M059J (cell line): ENCODE data around the gene MUC5AC. TPM values are rescaled to one million over a fixed set of nuclear protein-coding genes. Genes with fewer than 3 reads are reported as not detected.
"Not testable (repeated sequence)": the region's sequence is repeated elsewhere in the genome, so short reads cannot be mapped to it uniquely, and the experiment has no call there.

Source experiments
- DNase-seq: peaks from one replicate; pipeline ENCODE4 v3.0.0-alpha.2; 2012; ENCODE audit warnings: low read depth
- total RNA-seq: library from RNA; depleted of rRNA; stranded (reverse); fragments of >200 nt; shearing (Covaris generic); gene quantifications from 2 replicates; pipeline ENCODE4 v1.2.3, GENCODE V29; 2014

Gene MUC5AC
- total RNA-seq, 1 experiment from 2014 or later, result not detected

DNA sequence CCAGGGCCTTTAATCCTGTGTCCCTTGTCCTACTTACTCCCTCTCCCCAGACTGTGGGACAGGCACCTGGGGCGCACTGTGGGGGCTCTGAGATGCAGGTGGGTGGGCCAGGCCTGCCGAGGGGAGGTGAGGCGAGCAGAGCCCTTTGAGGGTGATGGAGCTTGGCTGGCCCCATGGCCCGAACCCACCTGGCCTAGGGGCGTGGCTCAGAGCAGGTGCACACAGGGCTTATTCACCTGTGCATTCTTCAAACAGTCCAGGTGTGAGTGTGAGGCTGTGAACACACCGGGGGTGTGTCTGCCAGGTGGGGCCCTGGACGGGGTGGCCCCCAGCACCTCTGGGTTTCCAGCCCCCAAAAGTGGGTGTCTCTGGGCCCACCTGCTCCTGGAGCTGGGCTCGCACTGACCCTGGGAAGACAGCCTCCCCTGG is 9.0 kb upstream of the MUC5AC start:
- no peak for DNase-seq

DNA sequence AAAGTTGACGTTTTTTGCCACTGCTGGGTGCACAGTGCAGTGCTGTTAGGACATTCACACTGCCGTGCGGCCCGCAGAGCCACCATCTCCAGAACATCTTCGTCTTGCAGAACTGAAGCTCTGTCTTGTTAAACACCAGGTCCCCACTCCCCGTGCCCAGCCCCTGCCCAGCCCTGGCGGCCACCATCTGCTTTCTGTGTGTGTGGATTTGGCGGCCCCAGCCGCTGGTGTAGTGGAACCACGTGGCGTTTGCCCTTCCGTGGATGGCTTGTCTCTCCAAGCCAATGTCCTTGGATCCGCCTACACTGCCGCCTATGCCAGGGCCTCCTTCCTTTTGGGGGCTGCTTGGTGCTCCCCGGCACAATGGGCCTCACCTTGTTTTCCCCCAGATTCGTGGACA is 8.2 kb upstream of the MUC5AC start:
- DNase-seq, result no peak

DNA sequence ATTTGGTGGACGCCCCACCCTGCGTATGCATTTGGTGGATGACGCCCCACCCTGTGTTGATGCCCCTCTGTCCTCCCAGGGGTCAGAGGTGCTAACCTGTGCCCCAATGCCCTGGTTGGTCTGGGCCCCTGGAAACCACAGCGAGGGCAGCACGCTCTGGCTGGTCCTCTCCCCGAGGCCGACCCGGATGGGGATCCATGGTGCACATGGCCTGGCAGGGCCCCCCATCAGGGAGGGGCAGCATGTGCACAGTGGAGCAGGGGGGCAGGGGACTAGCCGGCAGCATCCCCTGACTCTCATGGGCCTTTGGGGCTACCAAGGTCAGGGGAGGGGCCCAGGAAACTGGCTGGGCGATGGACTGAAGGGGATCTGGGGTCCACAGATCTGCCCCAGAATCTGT is 7.6 kb upstream of the MUC5AC start:
- DNase-seq, result no peak

DNA sequence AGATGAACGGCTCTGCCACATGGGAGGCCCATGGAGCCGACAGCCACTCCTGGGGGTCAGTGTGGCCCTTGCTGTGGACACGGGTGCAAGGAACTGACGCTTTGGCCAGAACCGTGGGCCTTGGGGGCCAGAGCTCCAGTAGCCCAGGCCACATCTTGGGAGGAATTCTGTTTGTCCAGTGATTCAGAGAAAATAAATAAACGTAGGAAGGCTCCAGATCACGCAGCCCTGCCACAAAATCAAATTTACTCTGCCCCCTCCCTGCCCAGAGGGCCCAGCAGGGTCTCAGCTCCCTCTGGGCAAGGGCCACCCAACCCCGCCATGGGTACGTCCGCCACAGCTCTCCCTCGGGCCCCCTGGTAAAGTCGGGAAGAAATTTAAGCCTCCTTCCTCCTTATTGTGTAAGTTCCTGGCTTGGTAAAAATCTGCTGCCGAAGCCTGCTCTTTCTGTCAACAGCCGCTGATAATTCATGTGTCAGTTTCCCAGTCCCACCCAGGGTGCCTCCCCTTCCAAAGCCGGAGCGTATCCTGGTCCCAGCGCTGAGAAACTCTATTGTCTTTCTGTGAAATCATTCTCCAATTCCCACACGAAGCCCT is 6.9 kb upstream of the MUC5AC start:
- DNase-seq, result peak; percentile 50

DNA sequence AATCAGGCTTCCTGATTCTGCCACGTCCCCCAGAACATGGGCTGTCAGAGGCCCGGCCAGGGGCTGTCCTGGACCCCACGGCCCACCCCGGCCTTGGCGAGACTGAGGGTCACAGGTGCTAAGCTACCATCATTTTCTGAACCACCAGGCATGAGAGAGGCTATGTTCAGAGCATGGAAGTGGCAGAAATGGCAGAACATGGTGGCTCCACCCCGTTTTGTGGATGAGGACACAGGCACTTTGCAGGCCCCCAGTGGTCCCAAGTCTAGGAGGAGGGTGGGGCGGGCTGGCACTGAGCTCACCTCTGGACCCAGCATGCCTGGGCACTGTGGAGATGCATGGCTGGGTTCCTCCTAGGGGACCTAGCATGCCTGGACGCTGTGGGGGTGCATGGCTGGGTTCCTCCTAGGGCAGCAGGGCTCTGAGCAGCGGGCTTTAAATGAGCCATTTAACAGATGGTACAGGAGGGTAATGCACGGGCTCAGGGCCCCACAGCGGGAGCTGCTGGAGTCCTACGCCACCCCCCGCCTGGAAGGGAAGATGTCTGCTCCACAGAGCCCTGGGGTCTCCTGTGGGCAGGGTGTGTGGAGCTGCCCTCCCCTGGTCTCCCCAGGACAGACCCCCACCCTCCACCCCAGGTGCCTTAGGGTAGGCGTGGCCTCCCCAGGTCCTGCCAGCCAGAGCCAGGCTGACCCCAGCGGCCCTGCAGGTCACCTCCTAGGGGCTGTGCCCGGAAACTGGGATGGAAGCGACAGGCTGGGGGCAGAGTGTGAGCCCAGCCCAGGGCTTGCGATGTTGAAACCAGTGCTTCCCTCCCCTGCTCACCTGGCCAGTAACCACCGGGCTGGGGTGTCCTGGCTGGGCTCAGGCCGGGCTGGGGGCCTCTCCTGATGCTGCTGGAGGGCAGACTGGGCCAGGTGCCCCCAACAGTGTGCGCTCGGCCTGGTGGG is 6.1 kb upstream of the MUC5AC start:
- no peak for DNase-seq

DNA sequence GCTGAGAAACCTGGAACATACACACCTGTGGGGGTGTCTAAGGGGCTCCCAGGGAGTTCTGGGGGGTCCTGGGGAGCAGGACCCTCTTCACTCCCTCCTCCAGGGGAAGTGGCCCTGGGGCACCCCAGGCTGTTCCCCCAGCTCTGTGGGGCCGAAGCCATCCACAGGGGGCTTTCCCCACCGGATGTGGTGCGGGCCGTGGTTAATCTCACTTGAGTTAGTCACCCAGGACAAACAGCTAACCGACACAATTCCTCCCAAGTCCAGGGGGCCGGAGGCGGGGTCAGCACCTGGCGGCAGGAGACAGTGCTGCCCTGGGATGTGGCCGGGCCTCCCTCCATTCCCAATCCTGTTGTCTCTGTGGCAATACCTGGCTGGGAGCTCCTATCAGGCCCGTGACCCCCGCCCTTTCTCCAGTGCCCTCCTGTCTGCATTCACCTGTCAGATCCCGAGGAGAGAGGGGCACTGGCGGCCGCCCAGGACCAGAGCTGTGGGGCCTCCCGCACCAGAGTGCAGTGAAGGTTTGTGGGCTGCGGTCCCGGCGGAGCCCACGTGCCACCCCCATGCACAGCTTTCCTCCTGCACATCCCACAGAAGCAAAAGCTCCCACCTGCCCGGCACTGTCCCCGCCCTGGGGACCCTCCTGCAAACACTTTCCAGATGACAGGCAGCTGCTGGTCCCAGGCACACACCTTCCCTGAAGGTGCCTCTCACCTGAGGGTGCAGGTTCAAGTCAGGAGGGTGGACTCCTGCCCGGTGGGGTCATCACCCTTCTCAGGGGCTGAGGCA is 5.2 kb upstream of the MUC5AC start:
- DNase-seq, result peak; percentile 91

DNA sequence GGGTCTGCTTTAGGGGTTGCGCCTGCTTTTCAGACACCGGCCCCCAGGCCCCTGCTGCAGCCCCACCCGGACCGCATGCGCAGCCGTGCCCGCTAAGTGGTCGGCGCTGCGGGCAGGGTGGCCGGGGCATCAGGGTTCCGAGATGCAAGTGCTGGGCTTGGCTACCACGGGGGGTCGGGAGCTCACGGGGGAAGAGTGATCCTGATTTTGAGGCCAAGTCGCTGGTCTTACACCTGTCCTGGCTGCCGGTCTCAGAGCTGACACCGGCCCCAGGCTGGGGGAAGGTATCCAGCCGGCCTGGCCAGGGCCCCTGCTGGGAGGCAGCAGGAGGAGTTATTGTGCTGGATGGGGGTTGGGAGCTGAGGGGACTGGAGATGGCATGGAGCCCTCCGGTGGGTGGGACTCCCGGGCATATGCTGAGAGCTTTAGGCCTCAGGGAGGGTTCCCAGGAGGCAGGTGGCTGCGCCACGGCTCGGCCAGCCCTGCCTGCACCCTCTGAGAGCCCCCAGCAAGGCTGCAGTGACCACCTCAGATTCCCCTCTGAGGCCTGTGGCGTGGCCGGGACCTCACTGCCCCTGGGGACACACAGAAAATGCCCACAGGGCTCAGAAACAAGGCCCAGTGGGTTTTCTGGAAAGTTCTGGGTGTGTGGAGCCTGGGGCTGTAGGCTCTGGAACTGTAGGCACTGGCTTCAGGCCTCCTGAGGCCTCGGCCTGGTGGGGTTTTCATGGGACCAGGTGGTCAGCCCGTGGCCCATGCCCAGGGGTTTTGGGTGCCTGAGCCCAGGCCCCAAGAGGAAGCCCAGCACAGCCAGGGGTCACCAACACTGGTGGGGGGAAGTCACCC is 4.4 kb upstream of the MUC5AC start:
- peak; percentile 47 for DNase-seq

DNA sequence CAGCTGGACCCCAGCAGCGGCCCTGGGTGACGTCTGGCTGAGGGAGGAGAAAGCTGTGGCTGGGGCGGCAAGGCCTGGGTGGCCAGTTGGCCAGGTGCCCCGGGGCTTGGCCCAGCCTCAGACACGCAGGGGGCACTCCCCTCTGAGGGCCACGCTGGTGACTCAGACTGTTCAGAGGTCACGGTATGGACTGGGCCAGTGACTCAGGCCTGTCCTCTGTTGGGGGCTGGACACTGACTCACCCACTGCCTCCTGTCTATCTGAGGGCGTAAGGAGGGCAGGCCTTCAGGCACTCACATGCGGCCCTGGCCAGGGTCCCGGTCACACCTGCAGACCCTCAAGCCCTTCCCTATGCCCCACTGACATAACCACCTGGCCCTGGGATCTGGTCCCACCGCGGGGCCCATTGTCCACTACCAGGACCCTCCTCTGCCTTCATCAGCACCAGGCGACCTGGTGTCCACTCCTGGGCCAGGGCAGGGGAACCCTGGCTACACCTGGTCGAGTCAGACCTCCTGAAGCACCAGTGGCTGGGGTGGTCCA is 3.7 kb upstream of the MUC5AC start:
- DNase-seq, result peak; percentile 99

DNA sequence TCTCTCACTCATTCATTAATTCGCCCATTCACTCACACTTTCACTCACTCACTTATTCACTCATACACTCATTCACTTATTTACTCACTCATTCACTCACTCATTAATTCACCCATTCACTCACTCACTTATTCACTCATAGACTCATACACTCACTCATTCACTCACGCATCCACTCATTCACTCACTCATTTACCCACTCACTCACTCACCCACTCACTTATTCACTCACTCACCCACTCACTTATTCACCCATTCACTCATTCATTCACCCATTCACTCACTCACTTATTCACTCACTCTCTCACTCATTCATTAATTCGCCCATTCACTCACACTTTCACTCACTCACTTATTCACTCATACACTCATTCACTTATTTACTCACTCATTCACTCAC is 3.1 kb upstream of the MUC5AC start:
- not testable (repeated sequence) for DNase-seq

DNA sequence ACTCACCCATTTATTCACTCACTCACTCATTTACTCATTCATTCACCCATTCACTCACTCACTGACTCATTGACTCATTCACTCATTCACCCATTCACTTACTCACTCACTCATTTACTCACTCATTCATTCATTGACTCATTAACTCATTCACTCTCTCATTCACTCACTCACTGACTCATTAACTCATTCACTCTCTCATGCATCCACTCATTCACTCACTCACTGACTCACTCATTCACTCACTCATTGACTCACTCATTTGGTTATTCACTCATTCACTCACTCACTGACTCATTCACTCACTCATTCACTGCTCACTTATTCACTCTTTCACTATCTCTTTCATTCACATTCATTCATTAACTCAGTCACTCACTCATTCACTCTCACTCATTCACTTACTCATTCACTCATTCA is 2.5 kb upstream of the MUC5AC start:
- DNase-seq, result no peak

DNA sequence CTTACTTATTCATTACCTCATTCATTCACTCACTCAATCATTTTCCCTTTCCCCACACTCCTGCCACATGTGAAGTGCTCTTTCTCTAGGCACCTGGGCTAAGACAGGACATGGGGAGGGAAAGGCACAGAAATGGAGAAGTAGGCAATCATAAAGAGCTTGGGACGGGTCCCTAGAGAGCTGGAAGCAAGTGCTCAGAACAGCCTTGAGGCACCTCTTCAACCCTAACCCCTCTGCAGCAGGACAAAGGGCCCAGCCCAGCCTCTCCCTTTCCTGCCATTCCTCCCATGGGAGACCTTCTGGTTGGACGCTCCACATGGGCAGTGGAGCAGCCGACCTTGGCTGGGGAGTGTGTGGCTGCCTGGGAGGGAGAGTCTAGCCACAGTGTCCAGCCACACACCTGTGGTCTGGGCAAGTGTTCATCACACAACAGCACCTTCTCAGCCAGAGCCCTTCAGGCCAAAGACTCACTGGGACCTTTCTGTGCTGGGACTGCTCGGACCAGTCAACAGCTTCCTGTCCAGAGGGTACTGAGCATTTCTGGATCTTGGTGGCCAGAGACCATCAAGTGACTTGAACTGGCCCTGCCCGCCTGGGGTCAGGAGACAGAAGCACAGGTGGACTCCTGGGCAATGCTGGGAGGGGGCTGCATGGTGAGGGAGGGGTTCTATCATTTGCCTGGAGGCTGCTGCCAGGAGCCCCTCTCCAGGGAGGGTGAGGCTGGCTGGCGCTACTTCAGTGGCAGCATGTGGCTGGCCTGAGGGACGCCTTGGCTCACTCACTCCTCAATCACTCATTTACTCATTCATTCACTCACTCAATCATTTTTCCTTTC is 1.0 kb upstream of the MUC5AC start:
- DNase-seq, result no peak

DNA sequence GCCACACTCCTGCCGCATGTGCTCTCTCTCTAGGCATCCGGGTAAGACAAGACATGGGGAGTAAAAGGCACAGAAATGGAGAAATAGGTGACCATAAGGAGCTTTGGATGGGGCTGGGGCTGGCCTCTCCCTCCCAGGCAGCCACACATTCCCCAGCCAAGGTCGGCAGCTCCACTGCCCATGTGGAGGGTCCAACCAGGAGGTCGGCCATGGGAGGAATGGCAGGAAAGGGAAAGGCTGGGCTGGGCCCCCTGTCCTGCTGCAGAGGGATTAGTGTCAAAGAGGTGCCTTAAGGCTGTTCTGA is 460 bp upstream of the MUC5AC start:
- DNase-seq, result no peak

DNA sequence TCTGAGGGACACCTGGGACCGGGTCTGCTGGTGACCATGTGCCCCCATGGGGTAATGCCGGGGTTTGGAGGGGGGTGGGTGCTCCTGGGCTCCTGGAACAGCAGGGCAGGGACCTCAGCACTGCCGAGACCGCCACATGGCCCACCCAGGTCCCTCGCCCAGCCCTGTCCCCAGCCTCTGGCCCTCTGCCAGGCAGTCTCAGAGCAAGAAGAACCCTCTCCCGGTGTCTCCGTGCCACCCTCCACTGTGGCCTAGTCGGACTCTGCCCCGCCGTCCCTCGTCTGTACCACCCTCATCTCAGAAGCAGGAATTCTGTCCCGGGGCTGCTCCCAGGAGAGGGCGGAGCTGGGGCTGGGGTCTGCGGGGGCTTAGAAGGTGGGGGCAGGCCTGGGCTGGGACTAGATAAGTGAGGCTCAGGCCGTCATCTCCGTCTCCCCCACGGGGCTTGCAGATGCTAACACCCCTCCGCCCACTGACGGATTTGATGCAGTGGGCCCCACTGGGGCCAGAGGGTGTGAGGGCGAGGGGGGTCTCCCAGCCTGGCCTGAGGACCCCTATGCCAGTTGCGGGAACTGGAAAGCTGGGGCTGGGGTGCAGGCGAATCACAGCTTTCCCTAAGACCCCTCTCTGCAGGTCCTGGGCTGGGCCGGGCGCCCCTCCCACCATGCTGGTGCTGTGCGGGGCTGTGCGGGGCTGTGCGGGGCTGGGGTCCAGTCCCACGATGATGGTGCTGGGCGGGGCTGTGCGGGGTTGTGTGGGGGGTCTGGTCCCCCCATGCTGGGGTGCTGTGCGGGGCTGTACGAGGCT is 1.1 kb downstream of the MUC5AC start:
- no peak for DNase-seq

DNA sequence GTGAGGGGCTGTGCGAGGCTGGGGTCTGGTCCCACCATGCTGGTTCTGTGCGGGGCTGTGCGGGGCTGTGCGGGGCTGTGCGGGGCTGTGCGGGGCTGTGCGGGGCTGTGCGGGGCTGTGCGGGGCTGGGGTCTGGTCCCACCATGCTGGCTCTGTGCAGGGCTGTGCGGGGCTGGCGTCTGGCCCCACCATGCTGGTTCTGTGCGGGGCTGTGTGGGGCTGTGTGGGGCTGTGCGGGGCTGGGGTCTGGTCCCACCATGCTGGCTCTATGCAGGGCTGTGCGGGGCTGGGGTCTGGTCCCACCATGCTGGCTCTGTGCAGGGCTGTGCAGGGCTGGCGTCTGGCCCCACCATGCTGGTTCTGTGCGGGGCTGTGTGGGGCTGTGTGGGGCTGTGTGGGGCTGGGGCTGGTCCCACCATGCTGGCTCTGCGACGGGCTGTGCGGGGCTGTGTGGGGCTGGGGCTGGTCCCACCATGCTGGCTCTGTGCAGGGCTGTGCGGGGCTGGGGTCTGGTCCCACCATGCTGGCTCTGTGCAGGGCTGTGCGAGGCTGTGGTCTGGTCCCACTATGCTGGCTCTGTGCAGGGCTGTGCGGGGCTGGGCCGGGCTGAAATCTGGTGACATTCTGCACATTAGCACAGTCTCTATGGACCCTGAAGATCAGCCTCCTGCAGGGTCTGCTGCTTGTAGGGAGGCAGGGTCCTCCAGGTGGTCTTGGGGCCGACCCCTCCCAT is 1.9 kb downstream of the MUC5AC start:
- DNase-seq, result not testable (repeated sequence)

DNA sequence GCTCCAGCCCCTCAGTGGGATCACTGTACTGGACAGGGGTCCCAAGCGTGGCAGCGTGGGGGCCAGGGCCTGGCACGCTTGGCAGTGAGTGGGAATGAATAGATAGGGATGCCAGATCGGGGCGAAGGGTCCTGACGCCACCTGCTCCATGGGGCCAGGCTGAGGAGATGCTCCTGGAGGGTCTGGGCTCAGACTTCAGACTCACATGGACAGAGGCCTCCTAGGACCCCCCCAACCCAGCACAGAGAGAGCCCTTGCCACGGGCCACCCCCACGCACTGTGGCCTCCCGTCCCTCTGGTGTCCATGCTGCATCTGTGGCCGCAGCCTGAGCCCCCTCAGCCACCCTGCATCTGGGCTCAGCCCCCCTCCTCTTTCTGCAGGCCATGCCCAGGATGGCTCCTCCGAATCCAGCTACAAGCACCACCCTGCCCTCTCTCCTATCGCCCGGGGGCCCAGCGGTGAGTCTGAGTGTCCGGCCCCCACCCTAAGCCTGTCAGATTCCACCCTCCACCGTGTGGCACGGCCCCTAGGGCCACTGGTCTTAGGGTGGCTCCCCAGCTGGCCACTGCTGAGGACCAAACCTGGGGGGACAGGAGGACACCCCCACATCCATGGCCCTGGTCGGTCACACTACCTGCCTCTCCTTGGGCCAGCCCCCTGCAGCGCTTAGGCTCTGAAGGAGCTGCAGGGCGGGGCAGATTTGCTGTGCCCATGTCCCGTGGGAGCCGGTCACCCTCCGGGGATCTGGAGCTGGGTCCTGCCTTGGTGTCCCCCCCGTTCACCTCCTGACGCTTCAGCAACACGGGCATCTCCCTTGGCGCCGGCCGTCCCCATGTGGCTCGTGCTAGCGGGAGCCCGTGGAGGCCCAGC is 2.7 kb downstream of the MUC5AC start:
- no peak for DNase-seq

DNA sequence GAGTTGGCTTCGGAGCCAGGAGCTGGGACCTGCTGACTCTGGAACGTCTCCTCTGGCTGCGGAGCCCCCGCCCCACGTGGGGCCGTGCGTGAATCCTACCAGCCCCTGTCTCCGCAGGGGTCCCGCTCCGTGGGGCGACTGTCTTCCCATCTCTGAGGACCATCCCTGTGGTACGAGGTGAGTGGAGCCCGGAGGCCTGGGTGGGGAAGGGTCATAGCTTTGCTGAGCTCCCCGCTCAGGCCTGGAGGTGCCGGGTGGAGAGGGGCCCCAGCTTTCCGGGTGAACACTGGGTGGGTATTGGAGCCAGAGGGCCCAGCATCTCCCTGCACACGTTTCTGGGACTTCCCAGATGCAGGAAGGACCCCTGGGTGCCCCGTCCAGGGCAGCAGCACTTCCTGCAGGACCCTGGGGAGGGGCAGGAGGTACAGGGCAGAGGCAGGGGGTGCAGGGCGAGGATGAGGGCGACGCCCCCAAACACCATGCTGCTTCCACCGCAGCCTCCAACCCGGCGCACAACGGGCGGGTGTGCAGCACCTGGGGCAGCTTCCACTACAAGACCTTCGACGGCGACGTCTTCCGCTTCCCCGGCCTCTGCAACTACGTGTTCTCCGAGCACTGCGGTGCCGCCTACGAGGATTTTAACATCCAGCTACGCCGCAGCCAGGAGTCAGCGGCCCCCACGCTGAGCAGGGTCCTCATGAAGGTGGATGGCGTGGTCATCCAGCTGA is 3.8 kb downstream of the MUC5AC start:
- no peak for DNase-seq

DNA sequence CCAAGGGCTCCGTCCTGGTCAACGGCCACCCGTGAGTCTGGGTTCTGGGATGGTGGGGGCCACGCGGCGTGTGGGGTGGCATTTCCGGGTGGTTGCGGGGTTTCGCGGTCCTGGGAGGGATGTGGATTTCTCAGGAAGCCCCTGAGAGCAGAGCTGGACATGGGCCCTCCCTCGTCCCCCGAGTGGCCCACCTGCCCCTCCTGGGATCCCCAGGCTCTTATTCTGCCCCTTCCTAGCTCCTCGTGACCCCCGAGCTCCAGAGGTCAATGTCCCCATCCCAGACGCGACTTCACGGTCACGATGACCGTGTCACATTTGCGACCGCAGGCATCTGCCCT is 4.4 kb downstream of the MUC5AC start:
- DNase-seq, result no peak
